Medulla oblongata (tissue), 1 donor: ENCODE data around the gene EPHB1.
A peak's percentile ranks its signal among the peaks of the same experiment; 100 is the strongest.
"Not testable (repeated sequence)": the region's sequence is repeated elsewhere in the genome, so short reads cannot be mapped to it uniquely, and the experiment has no call there.

Experiments
- DNase-seq: peaks from one replicate; pipeline ENCODE4 v3.0.0-alpha.2; 2015; ENCODE audit errors: extremely low spot score

Gene EPHB1

GRCh38 chr3:134777341-134777740 lies 17.7 kb upstream of the EPHB1 start:
- no peak for DNase-seq

GRCh38 chr3:134788283-134788682 lies 6.8 kb upstream of the EPHB1 start:
- DNase-seq, result not testable (repeated sequence)

GRCh38 chr3:134790065-134790464 lies 5.0 kb upstream of the EPHB1 start:
- no peak for DNase-seq

DNA sequence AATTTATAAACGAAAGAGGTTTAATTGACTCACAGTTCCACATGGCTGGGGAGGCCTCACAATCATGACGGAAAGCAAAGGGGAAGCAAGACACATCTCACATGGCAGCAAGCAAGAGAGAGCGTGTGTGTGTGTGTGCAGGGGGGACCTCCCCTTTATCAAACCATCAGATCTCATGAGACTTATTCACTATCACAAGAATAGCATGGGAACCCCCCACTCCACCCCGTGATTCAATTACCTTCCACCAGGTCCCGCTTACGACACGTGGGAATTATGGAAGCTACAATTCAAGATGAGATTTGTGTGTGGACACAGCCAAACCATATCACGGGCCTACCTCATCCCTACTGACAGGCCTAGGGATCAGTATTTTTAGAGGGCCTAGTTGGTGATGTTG lies 3.1 kb upstream of the EPHB1 start:
- DNase-seq, result no peak

DNA sequence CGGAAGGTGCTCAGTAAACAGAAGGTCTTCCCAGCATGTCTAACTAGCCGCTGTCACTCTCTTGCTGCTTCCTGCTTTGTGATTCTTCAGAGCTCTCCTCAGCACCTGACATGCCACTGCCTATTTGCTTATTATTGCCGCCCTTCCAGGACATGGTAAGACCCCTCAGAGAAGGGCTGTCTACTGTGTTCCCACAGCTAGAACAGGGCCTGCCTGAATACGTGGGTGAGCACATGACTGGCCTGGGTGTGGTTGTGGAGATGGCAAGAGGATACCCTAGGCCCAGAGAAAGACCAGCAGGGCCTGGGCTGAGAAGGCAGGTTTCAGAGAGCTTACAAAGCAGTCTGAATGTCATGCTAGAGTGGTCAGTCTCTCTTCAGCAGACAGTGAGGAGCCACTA lies 2.4 kb upstream of the EPHB1 start:
- DNase-seq, result no peak

DNA sequence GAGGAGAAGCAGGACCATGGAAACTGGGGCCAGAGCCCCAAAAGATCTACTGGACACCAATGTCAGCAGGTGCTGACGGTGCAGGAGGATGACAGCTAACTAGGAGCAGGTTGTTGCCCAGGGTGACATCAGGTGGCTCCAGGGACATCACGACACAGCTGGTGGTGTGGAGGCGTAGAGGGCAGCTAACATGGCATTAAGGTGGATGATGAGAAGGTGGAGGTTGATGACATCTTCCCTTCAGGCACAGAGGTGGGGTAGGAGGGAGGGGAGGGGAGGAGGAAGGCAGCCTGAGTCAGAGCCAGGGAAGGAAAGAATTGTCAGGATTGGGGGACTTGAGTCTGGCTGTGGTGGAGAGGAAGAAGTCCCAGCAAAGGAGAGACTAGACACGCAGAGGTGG lies 1.5 kb upstream of the EPHB1 start:
- DNase-seq, result no peak

- no peak for DNase-seq
Measured at GRCh38 chr3:134794323-134794722, 737 bp upstream of the EPHB1 start.

DNA sequence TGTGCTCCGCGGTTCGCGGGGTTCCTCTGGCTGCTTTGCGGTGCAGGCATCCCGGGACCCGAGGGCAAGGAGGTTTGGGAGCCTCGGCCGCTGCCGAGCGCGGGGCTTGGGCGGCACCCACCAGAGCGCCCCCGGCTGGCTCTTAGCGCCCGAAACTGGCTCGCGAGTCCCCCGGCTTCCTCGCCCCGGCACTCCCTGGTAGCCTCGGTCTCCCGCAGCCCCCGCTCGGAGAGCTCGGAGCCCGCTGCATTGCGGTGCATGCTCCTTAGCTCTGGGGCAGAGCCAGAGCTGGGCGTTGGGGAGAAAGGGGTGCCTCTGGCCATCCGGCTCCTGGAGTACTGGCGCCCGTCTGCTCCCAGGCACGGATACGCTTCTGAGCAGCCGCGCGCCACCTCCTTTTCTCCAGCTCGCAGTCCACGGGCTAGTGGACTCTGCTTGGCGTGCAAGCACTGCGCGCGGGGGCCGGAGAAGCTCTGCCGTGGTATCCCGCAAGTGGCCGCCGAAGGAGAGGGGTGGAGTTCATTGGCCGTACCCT lies 753 bp downstream of the EPHB1 start:
- no peak for DNase-seq

DNA sequence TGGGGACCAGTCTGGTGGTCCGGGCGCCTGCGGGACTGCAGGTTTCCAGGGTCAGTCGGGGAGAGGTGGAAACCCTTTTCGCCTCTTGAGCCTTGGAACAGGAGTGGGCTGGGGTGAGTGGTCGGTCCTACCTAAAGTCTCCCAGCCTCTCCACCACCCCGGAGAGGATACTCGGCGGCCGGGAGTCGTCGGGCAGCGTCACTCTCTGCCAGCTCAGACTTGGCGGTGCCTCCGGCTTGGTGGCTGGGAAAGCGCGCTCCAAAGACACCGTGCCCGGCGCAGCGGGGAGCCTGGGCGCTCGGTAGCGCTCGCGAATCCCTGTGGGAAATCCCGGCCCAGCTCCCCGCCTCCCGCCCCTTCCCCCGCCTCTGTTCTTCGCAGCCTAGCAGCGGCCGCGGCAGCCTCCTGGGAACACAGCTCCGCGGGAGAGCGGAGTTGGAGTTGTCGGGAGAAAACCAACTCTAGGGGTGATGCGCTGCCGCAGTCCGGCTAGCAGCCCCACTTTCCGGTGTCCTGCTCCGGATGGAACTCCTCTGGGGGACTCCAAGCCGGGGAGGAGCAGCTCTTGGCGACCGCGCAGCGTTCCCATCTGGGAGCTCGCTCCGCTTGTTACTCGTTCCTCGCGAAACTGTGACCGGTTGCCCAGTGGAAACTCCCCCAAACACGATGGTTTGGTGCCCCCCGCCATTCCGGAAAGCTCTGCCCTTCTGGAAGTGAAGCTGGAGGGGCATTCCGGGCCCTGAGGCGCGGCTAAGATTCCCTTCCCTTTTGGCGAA lies 1.4 kb downstream of the EPHB1 start:
- no peak for DNase-seq

DNA sequence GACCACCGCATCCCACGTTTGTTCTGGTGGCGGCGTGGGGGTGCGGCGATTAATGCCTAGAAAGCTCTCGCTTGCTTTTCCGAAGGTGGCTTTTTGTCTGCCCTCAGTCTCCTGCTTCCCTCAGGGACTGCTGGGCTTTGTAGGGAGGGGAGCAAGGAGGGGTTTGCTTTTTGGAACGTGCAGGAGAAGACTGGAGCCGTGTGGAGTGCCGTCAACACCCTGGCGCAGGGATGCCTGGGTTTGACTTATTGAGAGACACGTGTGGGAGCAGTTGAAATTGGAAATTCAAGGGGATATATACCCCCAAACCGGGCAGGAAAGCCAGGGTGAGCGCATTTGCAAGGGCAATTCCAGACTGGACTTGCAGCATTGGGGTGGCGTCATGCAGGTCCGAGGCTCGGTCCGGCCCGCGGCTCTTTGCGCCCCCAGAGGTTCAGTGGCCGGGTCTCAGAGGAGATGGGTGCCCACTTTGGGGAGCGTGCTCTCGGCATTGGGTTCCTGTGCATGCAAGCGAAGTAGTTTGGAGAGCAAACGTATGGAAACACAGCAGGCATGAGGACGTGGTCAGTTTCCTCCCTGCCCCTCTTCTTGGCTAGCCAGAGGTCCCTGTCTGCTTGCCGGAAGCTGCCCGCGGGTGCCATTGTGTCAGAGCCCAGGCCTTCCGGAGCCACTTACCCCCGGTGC lies 2.1 kb downstream of the EPHB1 start:
- no peak for DNase-seq

DNA sequence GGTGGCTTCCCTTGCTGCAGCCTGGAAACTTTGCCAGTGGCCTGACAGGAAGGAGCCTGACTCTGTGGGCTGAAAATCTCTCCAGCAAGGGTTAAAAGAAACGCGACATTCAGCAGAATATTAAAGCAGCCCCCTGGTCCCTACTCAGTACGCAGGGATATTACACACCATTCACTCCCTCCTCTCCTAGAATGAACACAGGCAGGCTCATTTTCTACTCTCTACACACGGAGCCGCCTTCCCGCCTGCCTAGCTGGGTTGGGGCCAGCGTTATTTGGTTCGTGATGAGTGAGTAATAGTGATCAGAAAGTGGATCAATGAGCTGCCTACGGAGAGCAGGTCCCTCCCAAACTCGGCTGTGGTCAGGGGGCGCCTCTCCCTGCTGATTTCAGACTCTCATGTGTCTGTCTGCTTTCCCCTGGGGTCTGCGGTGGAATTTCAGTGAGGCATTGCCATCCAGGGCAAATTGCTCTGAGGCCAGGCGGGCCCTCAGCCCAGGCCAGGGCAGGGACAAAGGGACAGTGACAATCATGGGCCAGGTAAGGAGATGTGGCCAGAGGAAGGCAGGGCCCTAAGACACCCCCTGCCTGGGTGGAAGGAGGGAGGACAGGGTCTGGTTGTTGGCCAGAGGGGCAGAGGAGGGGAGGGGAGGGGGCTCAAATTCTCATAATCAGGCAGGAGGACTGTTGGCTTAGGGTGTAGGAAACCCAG lies 2.8 kb downstream of the EPHB1 start:
- DNase-seq, result no peak

DNA sequence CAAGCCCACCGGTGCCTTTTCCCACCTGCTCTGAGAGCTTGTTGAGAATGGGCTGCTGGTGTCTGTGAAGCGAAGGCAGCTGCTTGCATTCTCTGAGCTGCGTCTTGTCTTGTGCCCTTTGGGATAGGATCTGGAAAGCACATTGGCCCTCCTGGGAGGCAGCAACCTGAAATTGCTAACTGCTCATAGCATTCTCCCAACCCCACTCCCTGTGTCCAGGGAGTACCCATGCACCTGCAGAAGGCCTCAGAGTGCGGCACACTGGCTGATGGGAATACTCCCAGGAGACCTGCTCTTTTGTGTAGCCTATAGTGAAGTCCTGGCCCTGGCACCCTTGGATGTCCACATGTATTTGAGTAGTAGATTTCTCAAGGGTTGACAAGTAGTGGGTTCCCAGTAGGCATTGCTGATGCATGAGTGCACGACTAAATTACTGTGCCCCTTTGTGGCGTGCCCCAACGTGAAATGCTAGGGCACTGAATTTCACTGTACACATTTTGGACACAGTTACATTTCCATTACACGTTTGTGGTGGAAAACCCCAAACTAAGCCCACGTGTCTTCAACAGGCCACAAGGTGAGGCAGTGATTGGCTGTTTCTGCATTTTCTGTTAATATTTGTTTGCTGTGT lies 3.7 kb downstream of the EPHB1 start:
- no peak for DNase-seq

- peak; percentile 60 for DNase-seq
Measured at GRCh38 chr3:134799393-134799792, 4.3 kb downstream of the EPHB1 start.

DNA sequence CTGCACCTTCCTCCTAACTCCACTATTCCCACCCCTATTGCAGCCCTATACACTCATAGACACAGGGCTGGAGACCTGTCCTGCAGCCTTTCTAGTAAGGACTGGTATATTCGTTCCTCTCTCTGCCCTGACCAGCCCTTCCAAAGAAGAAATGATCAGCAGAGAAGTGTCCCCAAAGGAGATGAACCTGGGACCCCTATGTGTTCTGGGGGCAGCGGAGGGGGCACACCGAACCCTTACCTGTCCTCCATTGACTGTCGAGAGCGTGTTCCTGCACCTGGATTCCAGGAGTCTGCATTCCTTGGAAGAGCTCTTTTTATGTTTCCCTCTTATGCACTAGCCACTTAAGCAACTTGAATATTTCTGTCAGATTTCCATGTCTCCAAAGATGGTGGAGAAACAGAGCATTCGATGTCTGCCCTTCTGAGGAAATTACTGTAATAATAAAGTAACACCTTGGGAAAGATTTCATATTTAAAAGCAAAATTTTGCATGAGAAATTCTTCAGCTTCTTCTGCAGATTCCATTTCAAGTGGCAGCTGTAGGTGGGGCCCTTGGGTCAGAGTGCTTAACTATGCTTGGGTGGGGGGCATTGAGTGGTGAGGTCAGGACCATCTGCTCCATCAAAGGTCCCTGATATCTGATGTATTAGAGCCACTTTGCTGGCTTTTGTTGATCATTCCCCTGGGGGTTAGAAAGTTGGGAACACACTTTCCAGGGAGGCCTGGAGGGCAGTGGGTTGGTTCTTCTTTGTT lies 6.3 kb downstream of the EPHB1 start:
- DNase-seq, result no peak

- no peak for DNase-seq
Measured at GRCh38 chr3:134802428-134803050, 7.5 kb downstream of the EPHB1 start.

DNA sequence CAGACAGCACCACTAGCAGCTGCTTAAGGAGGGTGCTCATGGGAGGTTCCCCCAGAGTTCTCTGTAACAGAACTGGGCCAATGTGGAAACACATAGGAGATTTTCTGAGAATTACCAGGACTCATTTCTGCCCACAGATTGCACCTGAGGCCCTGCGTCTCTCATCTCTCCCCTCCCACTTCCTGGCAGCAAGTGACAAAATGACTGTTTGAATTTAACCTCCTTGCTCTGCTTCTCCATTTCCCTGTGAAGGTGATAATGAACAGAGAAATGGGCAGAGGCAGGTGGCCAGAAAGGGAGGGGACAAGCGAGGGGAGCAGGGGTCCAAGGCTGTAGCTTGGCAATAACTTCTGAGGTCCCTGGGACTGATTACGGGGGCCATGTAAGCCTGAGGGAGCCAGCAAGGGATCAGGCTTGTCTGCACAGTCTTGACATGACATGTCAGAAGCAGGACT lies 8.0 kb downstream of the EPHB1 start:
- no peak for DNase-seq

DNA sequence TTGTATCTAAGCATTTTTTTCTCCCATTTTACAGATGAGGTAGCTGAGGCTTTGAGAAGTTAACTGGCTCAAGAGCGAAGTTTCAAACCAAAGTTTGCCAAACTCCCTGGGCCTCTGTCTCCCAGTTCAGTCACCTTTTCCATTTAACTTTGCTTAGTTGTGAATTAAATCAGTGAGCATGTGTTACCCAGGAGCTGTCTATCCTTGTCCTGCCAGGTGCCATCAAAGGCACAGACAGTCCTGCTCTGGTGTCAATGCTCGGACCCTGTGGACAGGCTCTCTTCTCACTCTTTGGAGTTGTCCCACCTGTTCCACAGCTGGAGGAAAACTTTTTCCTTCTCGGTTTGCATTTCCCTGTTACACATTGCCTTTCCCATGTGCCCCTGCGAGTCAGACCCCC lies 8.6 kb downstream of the EPHB1 start:
- DNase-seq, result no peak

DNA sequence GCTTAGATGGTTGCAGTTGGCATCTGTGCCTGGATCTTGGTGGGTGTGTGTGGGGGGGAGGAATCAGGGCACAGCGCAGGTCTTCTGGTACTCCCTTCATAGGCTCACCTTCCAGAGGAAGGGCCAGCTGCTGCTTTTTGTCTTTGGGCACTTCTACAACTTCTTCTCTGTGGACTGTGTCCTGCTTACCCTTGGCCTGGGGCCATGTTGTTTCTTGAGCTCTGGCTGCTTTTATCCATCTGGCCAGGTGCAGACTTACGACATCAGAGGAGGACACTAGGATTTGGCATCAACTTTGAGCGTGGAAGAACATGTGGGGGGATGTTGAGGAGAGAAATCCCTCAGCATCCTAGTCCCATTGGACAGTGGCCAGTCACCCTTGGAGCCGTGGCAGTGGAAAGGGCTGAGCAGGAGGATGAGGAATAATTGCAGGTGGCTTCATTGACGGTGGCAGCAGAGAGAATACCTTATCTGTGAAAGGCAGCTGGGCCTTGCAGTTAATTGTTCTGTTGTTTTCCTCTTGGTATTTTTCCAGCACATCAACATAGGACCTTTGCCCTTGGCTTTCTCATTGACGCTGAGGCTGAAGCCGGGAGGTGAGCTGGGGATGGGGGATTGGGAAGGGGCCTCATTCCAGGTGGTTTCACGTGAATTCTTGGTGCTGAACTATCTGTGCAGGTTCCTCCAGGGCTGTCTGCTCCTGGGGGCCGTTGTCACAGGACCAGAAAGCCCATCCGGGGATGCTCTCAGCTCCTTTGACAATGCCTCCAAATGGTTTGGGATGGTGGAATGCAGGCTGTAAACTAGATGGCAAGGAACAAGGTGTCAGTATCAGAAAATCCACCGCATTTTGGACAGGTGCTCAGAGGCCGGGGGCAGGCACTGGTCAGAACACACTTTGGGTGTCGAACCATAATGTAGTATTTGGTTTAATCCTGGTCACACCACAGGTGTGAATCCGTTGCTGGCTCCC lies 9.7 kb downstream of the EPHB1 start:
- no peak for DNase-seq

- no peak for DNase-seq
Measured at GRCh38 chr3:134807189-134807588, 12.1 kb downstream of the EPHB1 start.

- no peak for DNase-seq
Measured at GRCh38 chr3:134808835-134809234, 13.8 kb downstream of the EPHB1 start.
